ENCODE data around the gene TRIM41.
"Not testable (repeated sequence)": the region's sequence is repeated elsewhere in the genome, so short reads cannot be mapped to it uniquely, and the experiment has no call there.

The TRIM41 gene

GRCh38 chr5:181192337-181193046, 30.6 kb upstream of the TRIM41 start:
- DNase-seq: no peak

- no peak for DNase-seq
Measured at GRCh38 chr5:181193656-181194055, 29.4 kb upstream of the TRIM41 start.

- DNase-seq: no peak
Measured at GRCh38 chr5:181194489-181195248, 28.4 kb upstream of the TRIM41 start.

GRCh38 chr5:181195249-181195761, 27.8 kb upstream of the TRIM41 start:
- DNase-seq: no peak

- DNase-seq: peak; percentile 37
Measured at GRCh38 chr5:181197326-181197951, 25.6 kb upstream of the TRIM41 start.

- peak; percentile 40 for DNase-seq
Measured at GRCh38 chr5:181198106-181198685, 24.9 kb upstream of the TRIM41 start.

- DNase-seq: no peak
Measured at GRCh38 chr5:181198905-181199519, 24.1 kb upstream of the TRIM41 start.

- DNase-seq: no peak
Measured at GRCh38 chr5:181199881-181200638, 23.0 kb upstream of the TRIM41 start.

- no peak for DNase-seq
Measured at GRCh38 chr5:181200816-181201215, 22.3 kb upstream of the TRIM41 start.

GRCh38 chr5:181203093-181203711, 19.9 kb upstream of the TRIM41 start:
- no peak for DNase-seq

GRCh38 chr5:181203777-181204112, 19.3 kb upstream of the TRIM41 start:
- no peak for DNase-seq

- peak; percentile 43 for DNase-seq
Measured at GRCh38 chr5:181204113-181204825, 18.8 kb upstream of the TRIM41 start.

- peak; percentile 51 for DNase-seq
Measured at GRCh38 chr5:181204826-181205760, 18.0 kb upstream of the TRIM41 start, which contains the start of gene TRIM7. TSS of gene TRIM7 (minus strand) at chr5:181205196. CDS start at chr5:181205110, 86 bp downstream.

- no peak for DNase-seq
Measured at GRCh38 chr5:181205761-181206649, 17.1 kb upstream of the TRIM41 start.

- DNase-seq: peak; percentile 94
Measured at GRCh38 chr5:181207214-181207959, 15.7 kb upstream of the TRIM41 start.

GRCh38 chr5:181207960-181208253, 15.2 kb upstream of the TRIM41 start:
- no peak for DNase-seq

- DNase-seq: not testable (repeated sequence)
Measured at GRCh38 chr5:181209006-181209405, 14.1 kb upstream of the TRIM41 start.

GRCh38 chr5:181210148-181210547, 12.9 kb upstream of the TRIM41 start:
- not testable (repeated sequence) for DNase-seq

Measured in fibroblast of skin of back (primary cell).